ENCODE results near the gene WASF2.

DNA sequence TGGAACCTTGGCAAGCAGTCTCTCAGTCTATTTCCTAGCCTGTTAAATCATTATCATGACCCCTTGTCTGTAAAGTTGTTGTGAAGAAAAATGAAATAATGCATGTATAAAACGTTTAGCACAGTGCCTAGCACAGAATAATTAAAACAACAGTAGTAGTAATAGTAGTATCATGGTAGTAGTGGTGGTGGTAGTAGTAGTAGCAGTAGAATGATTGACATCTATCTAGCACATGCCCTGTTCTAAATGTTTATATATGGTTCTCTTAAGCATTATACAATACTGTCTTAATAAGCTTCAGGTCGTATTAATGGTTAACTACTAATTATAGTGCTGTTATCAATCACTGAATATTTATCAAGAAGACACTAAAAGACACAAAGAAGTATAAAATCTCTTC lies 50.8 kb downstream of the WASF2 start:
- TF ChIP-seq POLR2AphosphoS5 (IDR thresholded peaks at IDR 0.05; ENCODE audit: borderline replicate concordance, low read depth, low read length), result no peak
- TF ChIP-seq EZH2 (IDR thresholded peaks at IDR 0.05), result no peak

Measured in SK-N-MC (cell line).